ENCODE measurements around the gene LSAMP.

LSAMP gene

GRCh38 chr3:116350119-116350733 is 95.1 kb downstream of the LSAMP start:
- DNase-seq (ENCODE audit: low spot score): no peak

GRCh38 chr3:116348216-116348615 is 97.1 kb downstream of the LSAMP start:
- H3K36me3 ChIP-seq (ENCODE audit: low read depth): no peaks in the 10 kb centered on the region

More at GRCh38 chr3:116350119-116350733, 95.1 kb downstream of the LSAMP start:
- Histone ChIP-seq H3K9me3 (ENCODE audit: severe bottlenecking) (no peaks in the 10 kb centered on the region), H3K4me1 (ENCODE audit: insufficient read depth, poor library complexity, severe bottlenecking) (no peaks in the 10 kb centered on the region), H3K27me3 (ENCODE audit: insufficient read depth, poor library complexity, severe bottlenecking) (no peaks in the 10 kb centered on the region), H3K36me3 (ENCODE audit: low read depth) (no peaks in the 10 kb centered on the region), H3K4me3 (ENCODE audit: severe bottlenecking) (no peak overlapping the region), H3K27ac (ENCODE audit: poor library complexity, severe bottlenecking) (no peak overlapping the region)
- TF ChIP-seq, protein P1, sequence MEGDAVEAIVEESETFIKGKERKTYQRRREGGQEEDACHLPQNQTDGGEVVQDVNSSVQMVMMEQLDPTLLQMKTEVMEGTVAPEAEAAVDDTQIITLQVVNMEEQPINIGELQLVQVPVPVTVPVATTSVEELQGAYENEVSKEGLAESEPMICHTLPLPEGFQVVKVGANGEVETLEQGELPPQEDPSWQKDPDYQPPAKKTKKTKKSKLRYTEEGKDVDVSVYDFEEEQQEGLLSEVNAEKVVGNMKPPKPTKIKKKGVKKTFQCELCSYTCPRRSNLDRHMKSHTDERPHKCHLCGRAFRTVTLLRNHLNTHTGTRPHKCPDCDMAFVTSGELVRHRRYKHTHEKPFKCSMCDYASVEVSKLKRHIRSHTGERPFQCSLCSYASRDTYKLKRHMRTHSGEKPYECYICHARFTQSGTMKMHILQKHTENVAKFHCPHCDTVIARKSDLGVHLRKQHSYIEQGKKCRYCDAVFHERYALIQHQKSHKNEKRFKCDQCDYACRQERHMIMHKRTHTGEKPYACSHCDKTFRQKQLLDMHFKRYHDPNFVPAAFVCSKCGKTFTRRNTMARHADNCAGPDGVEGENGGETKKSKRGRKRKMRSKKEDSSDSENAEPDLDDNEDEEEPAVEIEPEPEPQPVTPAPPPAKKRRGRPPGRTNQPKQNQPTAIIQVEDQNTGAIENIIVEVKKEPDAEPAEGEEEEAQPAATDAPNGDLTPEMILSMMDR (IDR thresholded peaks at IDR 0.05; ENCODE audit: poor library complexity, severe bottlenecking): no peak
- ATAC-seq (ENCODE audit: low read depth): no peak

GRCh38 chr3:116342499-116342898 is 102.8 kb downstream of the LSAMP start:
- Histone ChIP-seq H3K27me3 (ENCODE audit: insufficient read depth, poor library complexity, severe bottlenecking) (no peaks in the 10 kb centered on the region), H3K4me1 (ENCODE audit: insufficient read depth, poor library complexity, severe bottlenecking) (no peaks in the 10 kb centered on the region), H3K4me3 (ENCODE audit: severe bottlenecking) (no peak overlapping the region), H3K27ac (ENCODE audit: poor library complexity, severe bottlenecking) (no peak overlapping the region), H3K36me3 (ENCODE audit: low read depth) (no peaks in the 10 kb centered on the region), H3K9me3 (ENCODE audit: severe bottlenecking) (no peaks in the 10 kb centered on the region)
- ATAC-seq (ENCODE audit: low read depth) (no peak), DNase-seq (ENCODE audit: low spot score) (no peak)
- TF ChIP-seq, protein P1 (IDR thresholded peaks at IDR 0.05; ENCODE audit: poor library complexity, severe bottlenecking): no peak

More at GRCh38 chr3:116348216-116348615, 97.1 kb downstream of the LSAMP start:
- Histone ChIP-seq H3K27me3 (ENCODE audit: insufficient read depth, poor library complexity, severe bottlenecking) (no peaks in the 10 kb centered on the region), H3K4me1 (ENCODE audit: insufficient read depth, poor library complexity, severe bottlenecking) (no peaks in the 10 kb centered on the region), H3K27ac (ENCODE audit: poor library complexity, severe bottlenecking) (no peak overlapping the region), H3K9me3 (ENCODE audit: severe bottlenecking) (no peaks in the 10 kb centered on the region), H3K4me3 (ENCODE audit: severe bottlenecking) (no peak overlapping the region)
- TF ChIP-seq, protein P1 (IDR thresholded peaks at IDR 0.05; ENCODE audit: poor library complexity, severe bottlenecking): no peak
- DNase-seq (ENCODE audit: low spot score): no peak
- no peak for ATAC-seq (ENCODE audit: low read depth)

DNA sequence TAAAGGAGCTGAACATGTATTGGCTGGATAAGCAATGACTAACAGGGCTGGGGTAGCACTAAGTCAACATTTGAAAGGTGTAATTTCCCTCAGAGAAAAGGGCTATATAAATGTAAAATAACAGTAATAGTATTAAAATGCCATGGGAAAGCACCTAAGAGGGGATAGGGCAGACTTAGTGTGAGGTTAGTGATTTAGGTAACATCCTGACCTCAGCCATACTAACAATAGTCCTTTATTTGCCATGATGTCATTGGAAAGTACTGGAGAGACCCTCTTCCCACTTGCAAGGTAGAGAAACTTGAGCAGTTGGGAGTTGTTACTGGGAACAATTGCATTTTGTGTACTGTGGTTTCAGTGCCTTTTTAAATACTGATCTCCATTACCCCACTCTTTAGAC is 103.4 kb downstream of the LSAMP start:
- TF ChIP-seq, protein P1 (IDR thresholded peaks at IDR 0.05; ENCODE audit: poor library complexity, severe bottlenecking): no peak
- Histone ChIP-seq H3K36me3 (ENCODE audit: low read depth) (no peaks in the 10 kb centered on the region), H3K4me1 (ENCODE audit: insufficient read depth, poor library complexity, severe bottlenecking) (no peaks in the 10 kb centered on the region), H3K4me3 (ENCODE audit: severe bottlenecking) (no peak overlapping the region), H3K27ac (ENCODE audit: poor library complexity, severe bottlenecking) (no peak overlapping the region), H3K27me3 (ENCODE audit: insufficient read depth, poor library complexity, severe bottlenecking) (no peaks in the 10 kb centered on the region), H3K9me3 (ENCODE audit: severe bottlenecking) (no peaks in the 10 kb centered on the region)
- no peak for DNase-seq (ENCODE audit: low spot score)
- ATAC-seq (ENCODE audit: low read depth): no peak; the same call in 2 of the 3 replicates

DNA sequence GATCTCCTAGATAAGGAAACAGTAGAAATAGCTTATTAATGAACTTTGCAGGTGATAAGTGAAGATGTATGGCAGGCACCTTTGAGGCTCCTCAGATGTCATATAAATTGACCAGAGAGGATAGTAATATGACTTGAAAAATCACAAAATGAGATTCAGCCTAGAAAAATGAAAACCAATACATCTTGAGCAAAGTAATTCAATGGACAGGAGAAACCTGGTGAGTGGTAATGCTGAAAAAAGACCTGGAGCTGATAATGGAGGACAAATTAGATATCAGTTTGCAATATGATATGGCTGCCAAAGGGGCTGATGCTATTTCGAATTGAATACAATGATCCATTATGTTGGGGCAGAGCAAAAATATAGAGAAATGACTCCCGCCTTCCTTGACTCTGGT is 103.9 kb downstream of the LSAMP start:
- no peaks in the 10 kb centered on the region for H3K27me3 ChIP-seq (ENCODE audit: insufficient read depth, poor library complexity, severe bottlenecking)
- H3K4me3 ChIP-seq (ENCODE audit: severe bottlenecking): no peak overlapping the region
- H3K9me3 ChIP-seq (ENCODE audit: severe bottlenecking): no peaks in the 10 kb centered on the region
- no peak for ATAC-seq (ENCODE audit: low read depth)
- TF ChIP-seq, protein P1 (IDR thresholded peaks at IDR 0.05; ENCODE audit: poor library complexity, severe bottlenecking): no peak
- no peak overlapping the region for H3K27ac ChIP-seq (ENCODE audit: poor library complexity, severe bottlenecking)
- no peaks in the 10 kb centered on the region for H3K36me3 ChIP-seq (ENCODE audit: low read depth)
- H3K4me1 ChIP-seq (ENCODE audit: insufficient read depth, poor library complexity, severe bottlenecking): no peaks in the 10 kb centered on the region
- DNase-seq (ENCODE audit: low spot score): no peak

Data from RWPE2 (cell line).